ENCODE results near the gene ATXN7.

ATXN7 gene

GRCh38 chr3:63914312-63914711 is 50.6 kb downstream of the ATXN7 start:
- Histone ChIP-seq H3K27ac (ENCODE audit: low read depth, low read length) (0 out of 2 replicates have a peak overlapping the region, but pooled peaks have one; percentile 90), H3K4me1 (ENCODE audit: control insufficient read depth, insufficient read depth, low read length, unreplicated experiment) (peaks cover 40% of the 10 kb centered on the region), H3K36me3 (ENCODE audit: insufficient read depth, low read length) (peaks cover 32% of the 10 kb centered on the region), H3K27me3 (ENCODE audit: insufficient read depth, low read length) (no peaks in the 10 kb centered on the region), H3K79me2 (ENCODE audit: control insufficient read depth, insufficient read depth, low read length, unreplicated experiment) (peaks cover 76% of the 10 kb centered on the region), H3K4me3 (ENCODE audit: low read depth, low read length) (peak overlapping the region; percentile 89), H2AFZ (ENCODE audit: low read length, unreplicated experiment) (no peak overlapping the region)

- Histone ChIP-seq H3K4me3 (ENCODE audit: low read depth, low read length) (no peak overlapping the region), H3K27me3 (ENCODE audit: insufficient read depth, low read length) (no peaks in the 10 kb centered on the region), H3K27ac (ENCODE audit: low read depth, low read length) (peak overlapping the region; percentile 66), H3K36me3 (ENCODE audit: insufficient read depth, low read length) (peaks cover 59% of the 10 kb centered on the region), H3K79me2 (ENCODE audit: control insufficient read depth, insufficient read depth, low read length, unreplicated experiment) (peaks cover 80% of the 10 kb centered on the region), H2AFZ (ENCODE audit: low read length, unreplicated experiment) (no peak overlapping the region), H3K4me1 (ENCODE audit: control insufficient read depth, insufficient read depth, low read length, unreplicated experiment) (peaks cover 20% of the 10 kb centered on the region)
These were observed 54.7 kb downstream of the ATXN7 start for GRCh38 chr3:63918321-63918720.

GRCh38 chr3:63920001-63920400 is 56.3 kb downstream of the ATXN7 start:
- Histone ChIP-seq H3K4me3 (ENCODE audit: low read depth, low read length) (no peak overlapping the region), H3K27me3 (ENCODE audit: insufficient read depth, low read length) (no peaks in the 10 kb centered on the region), H3K36me3 (ENCODE audit: insufficient read depth, low read length) (peaks cover 64% of the 10 kb centered on the region), H3K27ac (ENCODE audit: low read depth, low read length) (no peak overlapping the region), H3K4me1 (ENCODE audit: control insufficient read depth, insufficient read depth, low read length, unreplicated experiment) (peaks cover 14% of the 10 kb centered on the region), H2AFZ (ENCODE audit: low read length, unreplicated experiment) (no peak overlapping the region), H3K79me2 (ENCODE audit: control insufficient read depth, insufficient read depth, low read length, unreplicated experiment) (peaks cover 77% of the 10 kb centered on the region)

DNA sequence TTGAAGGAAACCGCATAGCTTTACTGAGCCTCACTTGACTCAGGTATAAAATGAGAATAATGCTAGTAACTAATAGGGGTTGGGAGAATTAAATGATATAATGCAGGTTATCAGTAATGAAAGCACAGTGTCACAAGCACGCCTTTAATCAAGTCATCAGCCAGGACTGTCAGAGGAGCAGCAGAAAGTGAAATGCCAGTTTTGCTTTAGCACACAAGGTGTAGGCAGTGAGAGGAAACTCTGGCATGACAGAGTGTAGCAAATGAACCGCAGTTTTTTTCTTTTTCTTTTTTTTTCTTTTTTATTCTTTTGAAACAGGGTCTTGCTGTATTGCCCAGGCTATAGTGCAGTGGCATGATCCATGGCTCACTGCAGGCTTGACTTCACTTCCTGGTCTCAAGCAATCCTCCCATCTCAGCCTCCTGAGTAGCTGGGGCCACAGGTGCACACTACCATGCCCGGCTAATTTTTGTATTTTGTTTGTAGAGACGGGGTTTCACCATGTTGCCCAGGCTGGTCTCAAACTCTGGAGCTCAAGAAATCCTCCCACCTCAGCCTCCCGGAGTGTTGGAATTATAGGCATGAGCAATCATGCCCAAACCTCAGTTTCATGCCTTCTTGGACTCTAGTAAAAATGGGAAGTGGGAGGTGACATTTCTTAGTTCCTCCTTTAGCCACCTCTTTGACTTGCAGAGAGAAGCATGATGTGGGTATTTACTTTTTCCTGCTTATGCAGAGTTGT is 58.2 kb downstream of the ATXN7 start:
- Histone ChIP-seq H3K36me3 (ENCODE audit: insufficient read depth, low read length) (peaks cover 53% of the 10 kb centered on the region), H3K4me1 (ENCODE audit: control insufficient read depth, insufficient read depth, low read length, unreplicated experiment) (peaks cover 14% of the 10 kb centered on the region), H3K27ac (ENCODE audit: low read depth, low read length) (no peak overlapping the region), H3K4me3 (ENCODE audit: low read depth, low read length) (no peak overlapping the region), H2AFZ (ENCODE audit: low read length, unreplicated experiment) (no peak overlapping the region), H3K79me2 (ENCODE audit: control insufficient read depth, insufficient read depth, low read length, unreplicated experiment) (peaks cover 67% of the 10 kb centered on the region), H3K27me3 (ENCODE audit: insufficient read depth, low read length) (no peaks in the 10 kb centered on the region)

DNA sequence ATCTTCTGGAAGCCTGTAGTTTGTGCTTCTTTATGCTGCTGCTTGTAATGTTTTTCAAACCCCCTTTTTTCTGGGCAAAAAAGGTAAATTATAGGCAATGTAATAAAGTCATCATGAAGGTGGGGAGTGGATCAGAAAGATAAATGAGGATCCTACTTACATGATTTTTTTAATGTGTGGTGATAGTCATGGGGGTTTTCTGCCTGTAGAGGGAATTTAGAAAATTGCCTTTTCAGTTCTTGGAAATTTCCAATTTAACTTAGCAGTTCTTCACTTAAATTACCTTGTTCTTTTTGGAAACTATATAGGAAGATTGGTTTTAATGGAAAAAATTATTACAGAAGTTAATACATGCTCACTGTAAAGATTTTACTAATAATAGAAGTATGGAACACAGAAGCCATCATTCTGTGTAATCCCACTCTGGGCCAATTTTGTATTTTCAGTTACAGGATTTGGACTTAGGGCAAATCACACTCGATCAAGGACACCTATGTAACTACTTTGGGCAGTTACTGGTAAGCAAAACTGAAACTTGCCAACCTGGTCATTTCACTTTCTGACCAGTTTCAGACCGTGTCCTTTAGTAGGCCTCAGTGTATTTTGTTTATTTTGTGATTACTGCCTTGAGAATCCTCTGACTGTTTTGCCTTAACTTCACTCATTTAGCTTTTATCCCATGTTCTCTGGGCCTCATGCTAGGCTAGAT is 59.0 kb downstream of the ATXN7 start:
- peaks cover 67% of the 10 kb centered on the region for H3K79me2 ChIP-seq (ENCODE audit: control insufficient read depth, insufficient read depth, low read length, unreplicated experiment)

DNA sequence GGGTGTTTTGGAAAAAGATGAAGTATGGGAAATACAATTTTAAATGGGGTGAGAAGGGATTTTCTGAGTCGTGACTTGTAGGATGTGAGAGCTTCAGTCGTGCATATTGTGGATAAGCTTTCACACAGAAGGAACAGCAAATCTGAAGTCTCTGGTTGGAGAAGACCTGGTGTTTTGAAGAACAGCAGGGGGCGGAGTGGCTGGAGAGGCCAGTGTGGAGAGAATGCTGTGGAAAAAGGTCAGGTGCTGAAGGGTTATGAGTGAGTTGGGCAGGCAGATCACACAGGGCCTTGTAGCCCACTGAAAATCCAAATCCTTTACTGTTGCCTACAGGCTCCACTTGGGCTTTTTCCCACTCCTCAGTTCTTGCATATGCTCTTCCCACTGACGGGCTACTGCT is 62.6 kb downstream of the ATXN7 start:
- Histone ChIP-seq H3K27me3 (ENCODE audit: insufficient read depth, low read length) (no peaks in the 10 kb centered on the region), H3K27ac (ENCODE audit: low read depth, low read length) (no peak overlapping the region), H3K4me3 (ENCODE audit: low read depth, low read length) (no peak overlapping the region), H3K4me1 (ENCODE audit: control insufficient read depth, insufficient read depth, low read length, unreplicated experiment) (no peaks in the 10 kb centered on the region), H2AFZ (ENCODE audit: low read length, unreplicated experiment) (no peak overlapping the region), H3K79me2 (ENCODE audit: control insufficient read depth, insufficient read depth, low read length, unreplicated experiment) (peaks cover 59% of the 10 kb centered on the region), H3K36me3 (ENCODE audit: insufficient read depth, low read length) (peaks cover 21% of the 10 kb centered on the region)

More for the DNA sequence above, 59.0 kb downstream of the ATXN7 start:
- peaks cover 45% of the 10 kb centered on the region for H3K36me3 ChIP-seq (ENCODE audit: insufficient read depth, low read length)
- peaks cover 13% of the 10 kb centered on the region for H3K4me1 ChIP-seq (ENCODE audit: control insufficient read depth, insufficient read depth, low read length, unreplicated experiment)
- H3K27ac ChIP-seq (ENCODE audit: low read depth, low read length), result no peak overlapping the region
- no peak overlapping the region for H2AFZ ChIP-seq (ENCODE audit: low read length, unreplicated experiment)
- H3K4me3 ChIP-seq (ENCODE audit: low read depth, low read length), result no peak overlapping the region
- no peaks in the 10 kb centered on the region for H3K27me3 ChIP-seq (ENCODE audit: insufficient read depth, low read length)

DNA sequence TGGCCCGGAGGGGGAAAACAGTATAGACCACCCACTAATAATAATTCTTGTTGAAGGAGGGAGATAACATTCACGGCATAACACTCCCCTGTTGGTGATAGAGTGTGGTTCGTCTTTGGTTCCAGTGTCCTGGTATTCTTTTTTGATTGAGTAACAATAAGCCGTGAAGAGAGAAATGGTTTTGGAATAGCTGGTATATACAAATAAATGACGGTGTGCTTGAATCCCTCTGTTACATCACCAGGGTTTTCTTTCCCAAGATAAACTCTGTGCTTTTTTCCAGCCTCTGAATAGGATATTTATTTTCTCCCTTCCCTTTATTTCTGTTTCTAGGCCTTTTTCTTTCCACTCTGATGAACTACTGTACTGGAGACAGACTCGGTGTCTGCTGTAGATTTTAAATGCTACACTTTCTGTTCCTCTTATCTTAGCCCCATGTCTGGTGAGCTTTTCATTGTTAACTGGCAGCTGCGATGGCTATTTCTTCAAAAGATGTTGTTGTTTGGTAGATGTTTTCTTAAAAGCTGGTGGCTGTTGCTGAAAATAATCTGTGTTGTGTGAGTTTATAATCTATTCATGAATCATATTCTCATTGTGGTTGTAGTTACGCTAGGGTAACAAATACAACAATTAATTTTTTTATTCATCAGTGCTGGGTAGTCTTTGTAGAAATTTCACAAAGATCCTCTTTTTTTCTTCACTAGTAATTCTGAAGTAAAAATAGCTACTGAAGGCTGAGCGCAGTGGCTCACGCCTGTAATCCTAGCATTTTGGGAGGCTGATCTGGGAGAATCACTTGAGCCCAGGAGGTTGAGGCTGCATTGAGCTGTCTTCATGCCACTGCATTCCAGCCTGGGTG is 64.0 kb downstream of the ATXN7 start:
- peaks cover 68% of the 10 kb centered on the region for H3K79me2 ChIP-seq (ENCODE audit: control insufficient read depth, insufficient read depth, low read length, unreplicated experiment)
- H3K27me3 ChIP-seq (ENCODE audit: insufficient read depth, low read length), result no peaks in the 10 kb centered on the region
- H2AFZ ChIP-seq (ENCODE audit: low read length, unreplicated experiment), result no peak overlapping the region
- peaks cover 12% of the 10 kb centered on the region for H3K36me3 ChIP-seq (ENCODE audit: insufficient read depth, low read length)
- H3K4me1 ChIP-seq (ENCODE audit: control insufficient read depth, insufficient read depth, low read length, unreplicated experiment), result peaks cover 6% of the 10 kb centered on the region
- H3K27ac ChIP-seq (ENCODE audit: low read depth, low read length), result no peak overlapping the region
- no peak overlapping the region for H3K4me3 ChIP-seq (ENCODE audit: low read depth, low read length)

- 0 out of 2 replicates have a peak, but pooled peaks cover 11% of the 10 kb centered on the region for H3K36me3 ChIP-seq (ENCODE audit: insufficient read depth, low read length)
- peaks cover 30% of the 10 kb centered on the region for H3K4me1 ChIP-seq (ENCODE audit: control insufficient read depth, insufficient read depth, low read length, unreplicated experiment)
- H3K27me3 ChIP-seq (ENCODE audit: insufficient read depth, low read length), result no peaks in the 10 kb centered on the region
- no peak overlapping the region for H3K4me3 ChIP-seq (ENCODE audit: low read depth, low read length)
- peaks cover 80% of the 10 kb centered on the region for H3K79me2 ChIP-seq (ENCODE audit: control insufficient read depth, insufficient read depth, low read length, unreplicated experiment)
- no peak overlapping the region for H3K27ac ChIP-seq (ENCODE audit: low read depth, low read length)
- H2AFZ ChIP-seq (ENCODE audit: low read length, unreplicated experiment), result no peak overlapping the region
These were observed 67.6 kb downstream of the ATXN7 start for GRCh38 chr3:63931290-63931689.

GRCh38 chr3:63932509-63933212 is 69.0 kb downstream of the ATXN7 start:
- peaks cover 30% of the 10 kb centered on the region for H3K4me1 ChIP-seq (ENCODE audit: control insufficient read depth, insufficient read depth, low read length, unreplicated experiment)
- no peak overlapping the region for H3K27ac ChIP-seq (ENCODE audit: low read depth, low read length)

GRCh38 chr3:63933459-63933858 is 69.8 kb downstream of the ATXN7 start:
- no peak overlapping the region for H2AFZ ChIP-seq (ENCODE audit: low read length, unreplicated experiment)
- peak overlapping the region; percentile 72 for H3K27ac ChIP-seq (ENCODE audit: low read depth, low read length)
- H3K27me3 ChIP-seq (ENCODE audit: insufficient read depth, low read length), result no peaks in the 10 kb centered on the region
- 0 out of 2 replicates have a peak, but pooled peaks cover 14% of the 10 kb centered on the region for H3K36me3 ChIP-seq (ENCODE audit: insufficient read depth, low read length)
- H3K4me1 ChIP-seq (ENCODE audit: control insufficient read depth, insufficient read depth, low read length, unreplicated experiment), result peaks cover 30% of the 10 kb centered on the region
- peaks cover 83% of the 10 kb centered on the region for H3K79me2 ChIP-seq (ENCODE audit: control insufficient read depth, insufficient read depth, low read length, unreplicated experiment)
- H3K4me3 ChIP-seq (ENCODE audit: low read depth, low read length), result 0 out of 2 replicates have a peak overlapping the region, but pooled peaks have one; percentile 14

More at GRCh38 chr3:63932509-63933212, 69.0 kb downstream of the ATXN7 start:
- Histone ChIP-seq H3K4me3 (ENCODE audit: low read depth, low read length) (no peak overlapping the region), H3K27me3 (ENCODE audit: insufficient read depth, low read length) (no peaks in the 10 kb centered on the region), H3K36me3 (ENCODE audit: insufficient read depth, low read length) (0 out of 2 replicates have a peak, but pooled peaks cover 14% of the 10 kb centered on the region), H3K79me2 (ENCODE audit: control insufficient read depth, insufficient read depth, low read length, unreplicated experiment) (peaks cover 83% of the 10 kb centered on the region), H2AFZ (ENCODE audit: low read length, unreplicated experiment) (no peak overlapping the region)

Data from ACC112 (cell line).